ENCODE data around the gene GAS6.

DNA sequence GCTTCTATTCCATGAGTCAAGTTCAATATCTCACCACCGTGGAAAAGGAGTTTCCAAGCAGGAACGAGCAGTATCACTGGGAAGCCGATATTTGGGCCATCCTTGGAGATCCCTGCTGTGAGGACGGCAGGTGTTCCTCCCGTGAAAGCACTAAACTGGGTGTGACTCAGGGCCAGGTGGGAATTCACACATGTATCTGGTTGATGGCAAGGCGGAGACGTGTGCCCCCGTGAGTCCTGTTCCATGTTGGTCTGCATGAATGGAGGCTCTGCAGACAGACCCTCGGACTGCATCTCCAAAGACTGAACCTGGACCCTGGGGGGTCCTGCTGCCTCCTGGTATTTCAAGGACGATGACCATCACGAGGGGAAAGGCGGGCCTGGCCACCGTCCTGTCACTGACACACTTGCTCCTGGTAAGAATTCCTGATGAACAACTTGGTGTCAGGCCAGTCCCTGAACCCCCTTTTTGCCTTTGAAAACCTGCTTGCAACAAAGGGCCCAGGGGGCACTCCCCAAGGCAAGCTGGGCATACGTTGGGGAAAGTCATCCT lies 22.8 kb upstream of the GAS6 start:
- TF ChIP-seq TBP (optimal IDR thresholded peaks at IDR 0.05; ENCODE audit: low read depth, low read length) (no peak), POLR2A (conservative IDR thresholded peaks at IDR 0.05) (no peak), JUNB (CRISPR knock-in tag; conservative IDR thresholded peaks at IDR 0.05) (no peak), NFE2 (IDR thresholded peaks at IDR 0.05; ENCODE audit: low read depth) (no peak), RBFOX2 (IDR thresholded peaks at IDR 0.05; ENCODE audit: low read depth, low read length) (no peak)
- TF ChIP-seq, protein P1, sequence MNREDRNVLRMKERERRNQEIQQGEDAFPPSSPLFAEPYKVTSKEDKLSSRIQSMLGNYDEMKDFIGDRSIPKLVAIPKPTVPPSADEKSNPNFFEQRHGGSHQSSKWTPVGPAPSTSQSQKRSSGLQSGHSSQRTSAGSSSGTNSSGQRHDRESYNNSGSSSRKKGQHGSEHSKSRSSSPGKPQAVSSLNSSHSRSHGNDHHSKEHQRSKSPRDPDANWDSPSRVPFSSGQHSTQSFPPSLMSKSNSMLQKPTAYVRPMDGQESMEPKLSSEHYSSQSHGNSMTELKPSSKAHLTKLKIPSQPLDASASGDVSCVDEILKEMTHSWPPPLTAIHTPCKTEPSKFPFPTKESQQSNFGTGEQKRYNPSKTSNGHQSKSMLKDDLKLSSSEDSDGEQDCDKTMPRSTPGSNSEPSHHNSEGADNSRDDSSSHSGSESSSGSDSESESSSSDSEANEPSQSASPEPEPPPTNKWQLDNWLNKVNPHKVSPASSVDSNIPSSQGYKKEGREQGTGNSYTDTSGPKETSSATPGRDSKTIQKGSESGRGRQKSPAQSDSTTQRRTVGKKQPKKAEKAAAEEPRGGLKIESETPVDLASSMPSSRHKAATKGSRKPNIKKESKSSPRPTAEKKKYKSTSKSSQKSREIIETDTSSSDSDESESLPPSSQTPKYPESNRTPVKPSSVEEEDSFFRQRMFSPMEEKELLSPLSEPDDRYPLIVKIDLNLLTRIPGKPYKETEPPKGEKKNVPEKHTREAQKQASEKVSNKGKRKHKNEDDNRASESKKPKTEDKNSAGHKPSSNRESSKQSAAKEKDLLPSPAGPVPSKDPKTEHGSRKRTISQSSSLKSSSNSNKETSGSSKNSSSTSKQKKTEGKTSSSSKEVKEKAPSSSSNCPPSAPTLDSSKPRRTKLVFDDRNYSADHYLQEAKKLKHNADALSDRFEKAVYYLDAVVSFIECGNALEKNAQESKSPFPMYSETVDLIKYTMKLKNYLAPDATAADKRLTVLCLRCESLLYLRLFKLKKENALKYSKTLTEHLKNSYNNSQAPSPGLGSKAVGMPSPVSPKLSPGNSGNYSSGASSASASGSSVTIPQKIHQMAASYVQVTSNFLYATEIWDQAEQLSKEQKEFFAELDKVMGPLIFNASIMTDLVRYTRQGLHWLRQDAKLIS (CRISPR knock-in tag; IDR thresholded peaks at IDR 0.05): no peak
- TF ChIP-seq, protein P2, sequence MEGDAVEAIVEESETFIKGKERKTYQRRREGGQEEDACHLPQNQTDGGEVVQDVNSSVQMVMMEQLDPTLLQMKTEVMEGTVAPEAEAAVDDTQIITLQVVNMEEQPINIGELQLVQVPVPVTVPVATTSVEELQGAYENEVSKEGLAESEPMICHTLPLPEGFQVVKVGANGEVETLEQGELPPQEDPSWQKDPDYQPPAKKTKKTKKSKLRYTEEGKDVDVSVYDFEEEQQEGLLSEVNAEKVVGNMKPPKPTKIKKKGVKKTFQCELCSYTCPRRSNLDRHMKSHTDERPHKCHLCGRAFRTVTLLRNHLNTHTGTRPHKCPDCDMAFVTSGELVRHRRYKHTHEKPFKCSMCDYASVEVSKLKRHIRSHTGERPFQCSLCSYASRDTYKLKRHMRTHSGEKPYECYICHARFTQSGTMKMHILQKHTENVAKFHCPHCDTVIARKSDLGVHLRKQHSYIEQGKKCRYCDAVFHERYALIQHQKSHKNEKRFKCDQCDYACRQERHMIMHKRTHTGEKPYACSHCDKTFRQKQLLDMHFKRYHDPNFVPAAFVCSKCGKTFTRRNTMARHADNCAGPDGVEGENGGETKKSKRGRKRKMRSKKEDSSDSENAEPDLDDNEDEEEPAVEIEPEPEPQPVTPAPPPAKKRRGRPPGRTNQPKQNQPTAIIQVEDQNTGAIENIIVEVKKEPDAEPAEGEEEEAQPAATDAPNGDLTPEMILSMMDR (IDR thresholded peaks at IDR 0.05 in 2 of 3, conservative IDR thresholded peaks at IDR 0.05 in 1 of 3; ENCODE audit: insufficient read depth in 2 of 3, low read depth in 1 of 3, low read length in 3 of 3): no peak

All from K562 (cell line).